Endothelial cell of umbilical vein (primary cell): ENCODE measurements around the gene CHL1. TPM values are rescaled to one million over a fixed set of nuclear protein-coding genes. Genes with fewer than 3 reads are reported as not detected.

Source experiments
- BruUV-seq: library from RNA; stranded (reverse); fragments of 400-500 nt; replicated peaks from 2 replicates; lab custom pipeline; 2021; lab: Mats Ljungman, UMichigan
- CTCF ChIA-PET: fragments of 300-600, 350-600 bp; sonication (Branson Sonifier 250); formaldehyde crosslinking; loops from one replicate; lab custom pipeline; 2021; ENCODE audit warnings: antibody characterized with exemption, inconsistent platforms; lab: Charles Lee
- POLR2A ChIA-PET: fragments of 300-600, 350-600 bp; sonication (Branson Sonifier 250); formaldehyde crosslinking; loops from one replicate; lab custom pipeline; 2021; ENCODE audit warnings: antibody characterized with exemption, inconsistent platforms; lab: Charles Lee
- DNase-seq: peaks from one replicate; pipeline ENCODE4 v3.0.0-alpha.2; 2011; ENCODE audit warnings: low read depth, low spot score
- FAIRE-seq: peaks from 2 replicates; lab custom pipeline; 2011; peaks lifted over from hg19 to GRCh38; lab: Jason Lieb, UNC
- H2AFZ ChIP-seq: 2 replicates; pipeline ENCODE4 v1.6.0; 2012; ENCODE audit warnings: low read depth, low read length, control low read depth, inconsistent platforms
- H3K27ac ChIP-seq: 2 replicates; pipeline ENCODE4 v1.5.1; 2011; ENCODE audit warnings: low read depth, mild to moderate bottlenecking, control low read depth, low read length, moderate library complexity; ENCODE audit not compliant: insufficient read depth
- H3K27me3 ChIP-seq, 2 experiments: 2 replicates each; pipeline versions ENCODE4 v1.6.0 to v1.6.1; 2011; ENCODE audit warnings: low read length in 2 of 2, mixed read lengths in 1 of 2; ENCODE audit not compliant: control insufficient read depth in 2 of 2, insufficient read depth in 2 of 2
- H3K36me3 ChIP-seq, 2 experiments: 2 replicates in 1 of 2; 3 replicates in 1 of 2; pipeline ENCODE4 v1.5.1; 2011; ENCODE audit warnings: low read length in 2 of 2, mild to moderate bottlenecking in 1 of 2, moderate library complexity in 1 of 2; ENCODE audit not compliant: control insufficient read depth in 2 of 2, insufficient read depth in 2 of 2; ENCODE audit errors: extremely low read depth in 1 of 2
- H3K4me1 ChIP-seq: 3 replicates; pipeline ENCODE4 v1.5.1; 2011; ENCODE audit warnings: mild to moderate bottlenecking, low read length; ENCODE audit not compliant: control insufficient read depth, insufficient read depth; ENCODE audit errors: extremely low read depth
- H3K4me2 ChIP-seq: 2 replicates; pipeline ENCODE4 v1.6.1; 2011; ENCODE audit warnings: low read length, control low read depth, mixed read lengths; ENCODE audit not compliant: insufficient read depth
- H3K4me3 ChIP-seq, 3 experiments: fragments of 200-600 bp in 1 of 3; sonication (generic), shearing (Covaris generic) in 1 of 3; replicated peaks in 1 of 3; 2 replicates each; pipeline ENCODE4 v1.5.1; 2011 to 2016; ENCODE audit warnings: control low read depth in 3 of 3, low read length in 3 of 3, mild to moderate bottlenecking in 2 of 3, inconsistent platforms in 1 of 3, low read depth in 1 of 3, moderate library complexity in 1 of 3; ENCODE audit not compliant: insufficient read depth in 1 of 3
- H3K79me2 ChIP-seq: 2 replicates; pipeline ENCODE4 v1.6.0; 2012; ENCODE audit warnings: low read length, inconsistent platforms; ENCODE audit not compliant: control insufficient read depth, insufficient read depth
- H3K9ac ChIP-seq: replicated peaks from 2 replicates; pipeline ENCODE3; 2011; ENCODE audit warnings: low read length, control low read depth; ENCODE audit not compliant: insufficient read depth; ENCODE audit errors: extremely low read depth
- H3K9me1 ChIP-seq: replicated peaks from 3 replicates; pipeline ENCODE4 v1.6.0; 2011; ENCODE audit warnings: mild to moderate bottlenecking, low read length; ENCODE audit not compliant: control insufficient read depth, insufficient read depth; ENCODE audit errors: extremely low read depth
- H3K9me3 ChIP-seq: replicated peaks from 2 replicates; pipeline ENCODE4 v1.5.1; 2012; ENCODE audit warnings: low read length, inconsistent platforms; ENCODE audit not compliant: control insufficient read depth, insufficient read depth
- H4K20me1 ChIP-seq: replicated peaks from 2 replicates; pipeline ENCODE3; 2011; ENCODE audit warnings: mild to moderate bottlenecking, low read length; ENCODE audit not compliant: control insufficient read depth, insufficient read depth; ENCODE audit errors: extremely low read depth
- CTCF ChIP-seq, 2 donors: IDR thresholded peaks; 1 replicate in 1 of 2; 2 replicates in 1 of 2; pipeline ENCODE4 v1.5.1; 2011; ENCODE audit warnings: low read length in 2 of 2, mild to moderate bottlenecking in 2 of 2, moderate library complexity in 2 of 2, control low read depth in 1 of 2, inconsistent platforms in 1 of 2, low read depth in 1 of 2; ENCODE audit not compliant: insufficient read depth in 1 of 2; ENCODE audit errors: extremely low read depth in 1 of 2
- GATA2 ChIP-seq: IDR thresholded peaks from 2 replicates; pipeline ENCODE4 v1.7.0; 2011; ENCODE audit warnings: low read depth, mild to moderate bottlenecking, moderate library complexity, mixed read lengths, low read length; ENCODE audit not compliant: insufficient read length, insufficient read depth
- MAX ChIP-seq: IDR thresholded peaks from 2 replicates; pipeline ENCODE4 v1.6.1; 2011; ENCODE audit not compliant: insufficient read depth, insufficient read length
- dilution Hi-C: fragments of 300-500 bp; cut with MboI; formaldehyde crosslinking; loops from one replicate; pipeline ENCODE4 v1.15.0; 2019; ENCODE audit warnings: low sequenced_read_pairs; ENCODE audit not compliant: extremely low pct_ligation_motif_present
- intact Hi-C: fragments of 100-400 bp; cut with micrococcal nuclease; formaldehyde crosslinking; loops from one replicate; pipeline ENCODE4 v1.10.0; 2022
- polyA plus RNA-seq, 4 experiments: library from polyadenylated mRNA; depleted of rRNA in 3 of 4; stranded (reverse) in 3 of 4; unstranded in 1 of 4; fragments of >200 nt; gene quantifications; 2 replicates each; pipeline versions ENCODE4 v1.2.1 to v1.2.3, GENCODE V29; 2011 to 2012; ENCODE audit warnings: missing spikeins in 1 of 4
- total RNA-seq: library from RNA; stranded (reverse); gene quantifications from 2 replicates; pipeline ENCODE4 v1.2.3, GENCODE V29; 2021

The CHL1 gene
- total and polyA plus RNA-seq, 2 donors (not counting 3 experiments of a cell fraction or from before 2014, with no cell fraction given): not detected

GRCh38 chr3:354432-354831 is 157.9 kb downstream of the CHL1 start:
- POLR2A ChIA-PET: no interaction called here

More at GRCh38 chr3:354432-354831, 157.9 kb downstream of the CHL1 start:
- peak; percentile 10 for DNase-seq
- dilution Hi-C loops (no loop called here), intact Hi-C loops (no loop called here)
- peak; percentile 59 to 69 for TF ChIP-seq CTCF (IDR thresholded peaks at IDR 0.05; ENCODE audit: extremely low read depth in 1 of 2, insufficient read depth in 1 of 2, low read depth in 1 of 2, low read length in 2 of 2)
- no peak for TF ChIP-seq MAX
- peak; percentile 47 for TF ChIP-seq GATA2
- no peaks in the 10 kb centered on the region for H3K9me3 ChIP-seq
- H3K27me3 ChIP-seq: no peaks in the 10 kb centered on the region
- H3K27ac ChIP-seq: no peak overlapping the region
- no peaks in the 10 kb centered on the region for H3K36me3 ChIP-seq
- FAIRE-seq: peak; percentile 87
- no peak overlapping the region for H3K4me3 ChIP-seq
- no peak overlapping the region for H3K4me2 ChIP-seq
- no peaks in the 10 kb centered on the region for H3K4me1 ChIP-seq
- H4K20me1 ChIP-seq: no peaks in the 10 kb centered on the region
- no TSS peak for BruUV-seq
- H2AFZ ChIP-seq: no peak overlapping the region
- H3K79me2 ChIP-seq: no peaks in the 10 kb centered on the region
- no peaks in the 10 kb centered on the region for H3K9me1 ChIP-seq
- H3K9ac ChIP-seq: no peak overlapping the region
- CTCF ChIA-PET: interaction anchor here (1.1 to 1.8 kb wide), 3 partner anchors 9 to 206 kb away, joined by 3 to 5 read pairs (median 4); no protein-coding TSS in a partner anchor
